ENCODE measurements around the gene ITGA5.

The ITGA5 gene

GRCh38 chr12:54349679-54350078, 69.4 kb downstream of the ITGA5 start:
- no peak for DNase-seq

- DNase-seq = no peak
Observed at GRCh38 chr12:54349036-54349435, 70.0 kb downstream of the ITGA5 start.

Measured in CD4-positive, alpha-beta T cell treated with Interleukin-4 for 1 hour (primary cell).